Upper lobe of left lung (tissue), 6 donors: Measurements from ENCODE around the gene PACS2. TPM values are rescaled to one million over a fixed set of nuclear protein-coding genes. Genes with fewer than 3 reads are reported as not detected.

Experiments
- ATAC-seq, 2 donors: fragments of 200-7000 bp; cut with Tn5 transposase; one replicate each; pipeline ENCODE4 v1.9.1; 2022; ENCODE audit warnings: mild to moderate bottlenecking in 2 of 2, moderate library complexity in 2 of 2; ENCODE audit not compliant: low FRiP score in 2 of 2
- DNase-seq, 2 donors: peaks; one replicate each; pipeline ENCODE4 v3.0.0-alpha.2; 2019 to 2020
- H3K27ac ChIP-seq, 4 donors: fragments of 200-600 bp; sonication (generic); one replicate each; pipeline ENCODE4 v1.5.1; 2016 to 2019
- H3K27me3 ChIP-seq, 4 donors: fragments of 200-600 bp; sonication (generic); one replicate each; pipeline ENCODE4 v1.5.1; 2017 to 2019
- H3K36me3 ChIP-seq, 4 donors: fragments of 200-600 bp; sonication (generic); one replicate each; pipeline ENCODE4 v1.5.1; 2016 to 2019
- H3K4me1 ChIP-seq, 4 donors: fragments of 200-600 bp; sonication (generic); one replicate each; pipeline ENCODE4 v1.5.1; 2018 to 2019
- H3K4me3 ChIP-seq, 4 donors: fragments of 200-600 bp; sonication (generic); one replicate each; pipeline ENCODE4 v1.5.1; 2017 to 2019; ENCODE audit warnings: mild to moderate bottlenecking in 2 of 4, moderate library complexity in 1 of 4
- H3K9me3 ChIP-seq, 4 donors: fragments of 200-600 bp; sonication (generic); one replicate each; pipeline ENCODE4 v1.5.1; 2018 to 2019
- EP300 ChIP-seq, 4 donors: sonication (generic); formaldehyde crosslinking; IDR thresholded peaks; one replicate each; pipeline ENCODE4 v1.5.1; 2017; ENCODE audit warnings: antibody characterized with exemption in 4 of 4, control low read depth in 2 of 4
- POLR2A ChIP-seq, 4 donors: fragments of 450-650 bp; IDR thresholded peaks; one replicate each; pipeline ENCODE4 v1.5.1; 2016 to 2017; ENCODE audit warnings: antibody characterized with exemption in 4 of 4, mild to moderate bottlenecking in 2 of 4
- POLR2AphosphoS5 ChIP-seq, 2 donors: sonication (generic); formaldehyde crosslinking; IDR thresholded peaks; one replicate each; pipeline ENCODE4 v1.5.1; 2017; ENCODE audit warnings: antibody characterized with exemption in 2 of 2
- WGBS, 2 donors: methylation state at CpG; one replicate each; pipeline ENCODE4 v1.1.5; 2017 to 2018; 5-methylcytosine and 5-hydroxymethylcytosine counted together
- total RNA-seq, 6 donors: library from RNA; depleted of rRNA in 4 of 6; stranded (reverse); fragments of >200 nt in 4 of 6; gene quantifications; one replicate each; pipeline versions ENCODE4 v1.1.0 to v1.2.1, GENCODE V29; 2016 to 2021
- TF ChIP-seq, protein P1 (sequence below), 6 experiments: fragments of 450-650 bp in 4 of 6; fragments of 200-600 bp in 2 of 6; sonication (generic) in 2 of 6; IDR thresholded peaks; one replicate each; pipeline ENCODE4 v1.5.1; 2016 to 2019; ENCODE audit warnings: antibody characterized with exemption in 6 of 6
- donor health status: DM: no; HTN: no; CAD: no; lungs with moderate emphysema.
- donor health status: DM: no; HTN: yes; CAD: no; lungs with severe emphysema.

Gene PACS2
- total RNA-seq, 6 donors from 2014 or later = 53.4 to 204 (median 86.5) TPM

DNA sequence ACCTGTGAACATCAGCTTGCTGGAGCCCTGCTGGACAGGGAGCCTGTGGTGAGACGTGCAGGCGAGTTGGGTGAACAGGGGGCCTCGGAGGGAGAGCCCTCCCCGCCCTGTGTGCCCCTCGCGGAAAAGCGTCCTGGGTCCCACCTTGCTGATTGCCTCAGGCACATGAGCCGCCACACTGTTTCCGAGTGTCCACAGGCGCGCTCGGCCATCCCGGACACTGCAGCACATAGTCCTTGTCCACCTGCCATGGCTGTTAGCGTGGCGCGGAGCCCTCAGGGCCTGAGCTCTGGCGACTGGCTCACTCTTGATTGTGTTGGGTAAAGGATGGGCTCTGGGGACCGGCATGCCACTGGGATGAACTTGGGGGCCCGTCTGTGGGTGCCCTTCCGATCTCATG is 40.0 kb downstream of the PACS2 start:
- H3K27ac ChIP-seq = no peak overlapping the region
- WGBS, 2 donors = 95 to 100% methylated on average over 3 to 20 of the region's 20 CpGs
- no peaks in the 10 kb centered on the region for H3K27me3 ChIP-seq
- ATAC-seq (no peak), DNase-seq (peak in 1 of 2 donors; percentile 76)
- H3K4me3 ChIP-seq = no peak overlapping the region
- TF ChIP-seq POLR2AphosphoS5 (IDR thresholded peaks at IDR 0.05) (no peak), EP300 (IDR thresholded peaks at IDR 0.05) (no peak), POLR2A (IDR thresholded peaks at IDR 0.05) (no peak)
- TF ChIP-seq, protein P1, sequence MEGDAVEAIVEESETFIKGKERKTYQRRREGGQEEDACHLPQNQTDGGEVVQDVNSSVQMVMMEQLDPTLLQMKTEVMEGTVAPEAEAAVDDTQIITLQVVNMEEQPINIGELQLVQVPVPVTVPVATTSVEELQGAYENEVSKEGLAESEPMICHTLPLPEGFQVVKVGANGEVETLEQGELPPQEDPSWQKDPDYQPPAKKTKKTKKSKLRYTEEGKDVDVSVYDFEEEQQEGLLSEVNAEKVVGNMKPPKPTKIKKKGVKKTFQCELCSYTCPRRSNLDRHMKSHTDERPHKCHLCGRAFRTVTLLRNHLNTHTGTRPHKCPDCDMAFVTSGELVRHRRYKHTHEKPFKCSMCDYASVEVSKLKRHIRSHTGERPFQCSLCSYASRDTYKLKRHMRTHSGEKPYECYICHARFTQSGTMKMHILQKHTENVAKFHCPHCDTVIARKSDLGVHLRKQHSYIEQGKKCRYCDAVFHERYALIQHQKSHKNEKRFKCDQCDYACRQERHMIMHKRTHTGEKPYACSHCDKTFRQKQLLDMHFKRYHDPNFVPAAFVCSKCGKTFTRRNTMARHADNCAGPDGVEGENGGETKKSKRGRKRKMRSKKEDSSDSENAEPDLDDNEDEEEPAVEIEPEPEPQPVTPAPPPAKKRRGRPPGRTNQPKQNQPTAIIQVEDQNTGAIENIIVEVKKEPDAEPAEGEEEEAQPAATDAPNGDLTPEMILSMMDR (IDR thresholded peaks at IDR 0.05) = no peak
- peaks cover 3 to 7% (median 5%) of the 10 kb centered on the region in 4 donors for H3K4me1 ChIP-seq
- H3K9me3 ChIP-seq = no peaks in the 10 kb centered on the region
- H3K36me3 ChIP-seq = peaks cover 4 to 41% (median 25%) of the 10 kb centered on the region in 4 donors

DNA sequence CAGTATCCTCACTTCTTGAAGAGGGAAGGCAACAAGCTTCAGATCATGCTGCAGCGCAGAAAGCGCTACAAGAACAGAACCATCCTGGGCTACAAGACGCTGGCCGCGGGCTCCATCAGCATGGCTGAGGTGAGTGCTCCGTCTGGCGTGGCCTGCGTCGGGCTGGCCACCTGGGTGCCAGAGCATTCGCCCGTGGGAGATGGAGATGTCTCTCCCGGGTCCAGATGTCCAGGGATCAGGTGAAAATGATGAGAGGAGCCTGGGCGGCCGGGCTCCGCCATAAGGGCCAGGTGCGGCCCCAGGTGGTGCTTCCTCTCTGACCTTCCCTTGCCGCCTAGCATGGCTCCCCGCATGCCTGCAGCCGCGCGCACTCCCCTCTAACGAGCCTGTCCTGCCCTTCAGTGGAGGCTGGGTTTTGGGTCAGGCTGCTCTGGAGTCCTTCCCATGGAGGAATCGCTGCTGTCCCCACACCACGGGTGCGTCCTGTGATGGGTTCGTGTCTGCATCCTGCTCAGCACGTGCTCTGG is 40.6 kb downstream of the PACS2 start:
- no peak for ATAC-seq
- no peaks in the 10 kb centered on the region for H3K27me3 ChIP-seq
- peaks cover 3 to 7% (median 5%) of the 10 kb centered on the region in 4 donors for H3K4me1 ChIP-seq
- H3K27ac ChIP-seq = no peak overlapping the region
- no peaks in the 10 kb centered on the region for H3K9me3 ChIP-seq
- H3K36me3 ChIP-seq = peaks cover 4 to 38% (median 24%) of the 10 kb centered on the region in 4 donors
- H3K4me3 ChIP-seq = no peak overlapping the region
- peak in 1 of 2 donors; percentile 83 for DNase-seq
- WGBS, 2 donors = 90 to 94% methylated on average over 6 to 27 of the region's 27 CpGs
- TF ChIP-seq POLR2A (IDR thresholded peaks at IDR 0.05) (no peak), EP300 (IDR thresholded peaks at IDR 0.05) (no peak), POLR2AphosphoS5 (IDR thresholded peaks at IDR 0.05) (no peak)
- TF ChIP-seq, protein P1 (IDR thresholded peaks at IDR 0.05) = no peak

DNA sequence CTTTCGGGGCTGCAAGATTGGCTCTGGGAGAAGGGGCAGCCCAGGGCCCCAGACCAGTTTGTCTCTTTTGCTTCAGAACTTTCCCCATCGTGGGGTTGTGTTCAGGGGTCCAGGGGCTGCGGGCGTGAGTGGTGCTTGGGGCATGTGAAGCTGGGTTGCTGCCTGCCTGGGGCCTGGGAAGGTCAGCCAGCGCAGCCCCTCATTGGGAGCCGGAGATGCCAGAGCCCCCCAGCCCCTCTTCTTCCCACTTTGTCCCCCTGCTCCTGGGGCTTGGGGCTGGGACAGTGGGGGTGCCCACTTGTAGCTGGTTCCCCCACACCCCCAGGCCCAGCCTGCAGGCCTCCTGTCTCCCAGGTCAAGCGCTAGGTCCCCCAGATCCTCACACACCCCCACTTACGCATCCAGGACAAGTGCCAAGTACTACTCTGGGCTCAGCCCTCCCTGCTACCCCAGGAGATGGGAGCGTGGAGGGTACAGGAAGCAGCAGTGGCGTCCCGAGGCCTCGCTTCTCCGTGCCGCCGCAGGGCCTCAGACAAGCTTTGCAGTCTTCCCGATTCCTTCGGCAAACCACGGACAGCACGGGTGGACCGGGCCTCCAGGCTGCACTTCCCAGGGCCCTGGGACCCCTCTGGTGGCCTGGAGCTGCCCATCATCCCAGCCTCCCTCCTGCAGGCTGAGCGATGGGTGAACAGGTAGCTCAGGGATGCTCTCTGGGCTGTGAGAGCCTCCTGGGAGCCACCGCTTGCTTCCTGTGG is 41.5 kb downstream of the PACS2 start:
- Histone ChIP-seq H3K27me3 (no peaks in the 10 kb centered on the region), H3K4me1 (peaks cover 3 to 7% (median 5%) of the 10 kb centered on the region in 4 donors), H3K9me3 (no peaks in the 10 kb centered on the region), H3K4me3 (no peak overlapping the region), H3K36me3 (peaks cover 4 to 35% (median 27%) of the 10 kb centered on the region in 4 donors), H3K27ac (no peak overlapping the region)
- 91 to 94% methylated on average over 14 to 22 of the region's 22 CpGs for WGBS, 2 donors
- DNase-seq (peak in 1 of 2 donors; percentile 77), ATAC-seq (no peak)
- TF ChIP-seq, protein P1 (IDR thresholded peaks at IDR 0.05) = no peak
- TF ChIP-seq POLR2AphosphoS5 (IDR thresholded peaks at IDR 0.05) (no peak), EP300 (IDR thresholded peaks at IDR 0.05) (no peak), POLR2A (IDR thresholded peaks at IDR 0.05) (no peak)

DNA sequence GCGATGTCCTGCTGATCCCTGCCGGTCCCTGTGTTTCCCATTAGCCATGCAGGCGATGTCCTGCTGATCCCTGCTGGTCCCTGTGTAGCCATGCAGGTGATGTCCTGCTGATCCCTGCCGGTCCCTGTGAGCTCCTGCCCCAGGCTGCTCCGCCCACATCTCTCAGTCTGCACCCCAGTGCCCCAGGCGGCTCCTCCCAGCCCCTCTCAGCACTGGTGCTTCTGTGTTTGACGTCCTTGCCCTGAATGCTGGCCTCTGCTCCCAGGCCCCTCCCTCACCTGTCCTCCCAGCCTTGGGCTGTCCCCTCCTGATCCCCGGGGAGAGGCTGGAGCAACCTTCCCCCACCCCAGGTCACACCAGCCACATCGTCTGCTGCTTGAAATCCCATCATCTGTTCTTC is 42.4 kb downstream of the PACS2 start:
- Histone ChIP-seq H3K27ac (no peak overlapping the region), H3K36me3 (peaks cover 4 to 38% (median 30%) of the 10 kb centered on the region in 4 donors), H3K4me3 (no peak overlapping the region), H3K4me1 (peaks cover 2 to 3% (median 3%) of the 10 kb centered on the region in 4 donors), H3K9me3 (no peaks in the 10 kb centered on the region), H3K27me3 (no peaks in the 10 kb centered on the region)
- peak in 1 of 2 donors; percentile 62 for DNase-seq
- no peak for ATAC-seq
- TF ChIP-seq POLR2AphosphoS5 (IDR thresholded peaks at IDR 0.05) (no peak), POLR2A (IDR thresholded peaks at IDR 0.05) (no peak), EP300 (IDR thresholded peaks at IDR 0.05) (no peak)
- TF ChIP-seq, protein P1 (IDR thresholded peaks at IDR 0.05) = no peak
- WGBS, 2 donors = 93 to 94% methylated on average over 8 to 9 of the region's 9 CpGs
